A549 (cell line): Measurements from ENCODE around the gene ZFYVE9. TPM values are rescaled to one million over a fixed set of nuclear protein-coding genes. Genes with fewer than 3 reads are reported as not detected.
"Not testable (repeated sequence)": the region's sequence is repeated elsewhere in the genome, so short reads cannot be mapped to it uniquely, and the experiment has no call there.

Experiments
- ATAC-seq, 2 experiments: fragments of 200-7000 bp in 1 of 2; fragments of >200 bp in 1 of 2; cut with Nextera tagmentation in 1 of 2; cut with Tn5 transposase in 1 of 2; 3 replicates each; pipeline versions ENCODE4 v1.8.0 to v1.9.1; 2018 to 2020; ENCODE audit warnings: mild to moderate bottlenecking in 1 of 2, moderate library complexity in 1 of 2
- CTCF ChIA-PET: fragments of 300-600 bp; sonication (Branson Sonifier 250); formaldehyde crosslinking; extraction: SDS; loops from one replicate; lab custom pipeline; 2021; ENCODE audit warnings: antibody characterized with exemption, inconsistent platforms; lab: Yijun Ruan, JAX
- POLR2A ChIA-PET: fragments of 350-600 bp; formaldehyde crosslinking; extraction: SDS; loops from one replicate; lab custom pipeline; 2021; ENCODE audit warnings: antibody characterized with exemption, inconsistent platforms; lab: Yijun Ruan, JAX
- DNase-seq, 2 experiments: peaks; one replicate each; pipeline versions ENCODE4 v3.0.0 to v3.0.0-alpha.2; 2011 to 2016; ENCODE audit warnings: low read depth in 1 of 2, low spot score in 1 of 2
- FAIRE-seq: peaks from 2 replicates; lab custom pipeline; 2011; peaks lifted over from hg19 to GRCh38; lab: Jason Lieb, UNC
- H3K27ac ChIP-seq, 2 experiments: fragments of >200 bp; sonication (Bioruptor Twin); formaldehyde crosslinking; 3 replicates each; pipeline ENCODE4 v1.5.1; 2016 to 2017
- H3K4me1 ChIP-seq: fragments of >200 bp; sonication (Bioruptor Twin); formaldehyde crosslinking; 3 replicates; pipeline ENCODE4 v1.6.1; 2016
- H3K4me2 ChIP-seq: fragments of >200 bp; sonication (Bioruptor Twin); formaldehyde crosslinking; 3 replicates; pipeline ENCODE4 v1.6.1; 2016
- H3K4me3 ChIP-seq: fragments of >200 bp; sonication (Bioruptor Twin); formaldehyde crosslinking; 3 replicates; pipeline ENCODE4 v1.5.1; 2016
- H3K9me3 ChIP-seq: fragments of >200 bp; sonication (Bioruptor Twin); formaldehyde crosslinking; 3 replicates; pipeline ENCODE4 v1.6.1; 2016
- ATOH8 ChIP-seq: fragments of 250-450 bp; sonication (Bioruptor Pico); IDR thresholded peaks from 2 replicates; pipeline ENCODE4 v1.5.0; 2020; ENCODE audit warnings: low read depth, mild to moderate bottlenecking, moderate library complexity
- BHLHE40 ChIP-seq: IDR thresholded peaks from 2 replicates; pipeline ENCODE4 v1.6.1; 2012; ENCODE audit warnings: low read depth, low read length, inconsistent platforms
- CEBPB ChIP-seq, 2 experiments: fragments of >200 bp in 1 of 2; sonication (Bioruptor Twin) in 1 of 2; formaldehyde crosslinking in 1 of 2; IDR thresholded peaks; 2 replicates each; pipeline ENCODE4 v1.6.1; 2012 to 2016
- CHD4 ChIP-seq: fragments of 200-600 bp; sonication (generic); IDR thresholded peaks from 2 replicates; pipeline ENCODE4 v1.6.1; 2016; ENCODE audit warnings: antibody characterized with exemption, mild to moderate bottlenecking, borderline replicate concordance
- EHF ChIP-seq: fragments of 250-450 bp; sonication (Bioruptor Pico); IDR thresholded peaks from 2 replicates; pipeline ENCODE4 v1.5.0; 2020; ENCODE audit warnings: mild to moderate bottlenecking
- EHMT2 ChIP-seq: fragments of 200-600 bp; sonication (generic); IDR thresholded peaks from 2 replicates; pipeline ENCODE4 v1.6.1; 2016; ENCODE audit warnings: antibody characterized with exemption, low read depth, mild to moderate bottlenecking, moderate library complexity
- ESRRA ChIP-seq: fragments of 150-350 bp; IDR thresholded peaks from 2 replicates; pipeline ENCODE4 v1.6.1; 2014; ENCODE audit warnings: mild to moderate bottlenecking, low read length, borderline replicate concordance
- FOXS1 ChIP-seq: fragments of 250-450 bp; sonication (Bioruptor Pico); IDR thresholded peaks from 2 replicates; pipeline ENCODE4 v1.5.0; 2020; ENCODE audit warnings: mild to moderate bottlenecking, moderate library complexity
- HDAC2 ChIP-seq: fragments of 200-600 bp; sonication (generic); IDR thresholded peaks from 2 replicates; pipeline ENCODE4 v1.6.1; 2016
- HMGXB4 ChIP-seq: fragments of 250-450 bp; sonication (Bioruptor Pico); IDR thresholded peaks from 2 replicates; pipeline ENCODE4 v1.5.0; 2021; ENCODE audit warnings: mild to moderate bottlenecking, moderate library complexity, borderline replicate concordance
- HOXA7 ChIP-seq: fragments of 250-450 bp; sonication (Bioruptor Pico); IDR thresholded peaks from 2 replicates; pipeline ENCODE4 v1.5.0; 2020; ENCODE audit warnings: mild to moderate bottlenecking, moderate library complexity
- HOXB13 ChIP-seq: fragments of 250-450 bp; sonication (Bioruptor Pico); IDR thresholded peaks from 2 replicates; pipeline ENCODE4 v1.5.0; 2020; ENCODE audit warnings: low read depth, mild to moderate bottlenecking, moderate library complexity
- JUN ChIP-seq, 2 experiments: fragments of >200 bp; sonication (Bioruptor Twin); formaldehyde crosslinking; IDR thresholded peaks; 2 replicates in 1 of 2; 3 replicates in 1 of 2; pipeline ENCODE4 v1.6.1; 2016 to 2017
- JUNB ChIP-seq: fragments of >200 bp; sonication (Bioruptor Twin); formaldehyde crosslinking; IDR thresholded peaks from 2 replicates; pipeline ENCODE4 v1.6.1; 2016
- KDM1A ChIP-seq: fragments of 200-600 bp; sonication (generic); IDR thresholded peaks from 2 replicates; pipeline ENCODE4 v1.6.1; 2016; ENCODE audit warnings: low read depth, mild to moderate bottlenecking
- KDM5A ChIP-seq: fragments of 200-600 bp; sonication (generic); IDR thresholded peaks from 2 replicates; pipeline ENCODE4 v1.6.1; 2016; ENCODE audit warnings: antibody characterized with exemption, mild to moderate bottlenecking
- MAZ ChIP-seq: fragments of 150-350 bp; IDR thresholded peaks from 2 replicates; pipeline ENCODE4 v1.6.1; 2014; ENCODE audit warnings: antibody characterized with exemption, low read depth, low read length, borderline replicate concordance
- MYC ChIP-seq: IDR thresholded peaks from 2 replicates; pipeline ENCODE4 v1.6.1; 2012; ENCODE audit warnings: mild to moderate bottlenecking, inconsistent platforms, low read length, improper control_type of control experiment, borderline replicate concordance
- NFE2L2 ChIP-seq: fragments of 150-350 bp; conservative IDR thresholded peaks from 2 replicates; pipeline ENCODE4 v1.6.1; 2014; ENCODE audit warnings: low read length
- NR3C1 ChIP-seq: fragments of >200 bp; sonication (Bioruptor Twin); formaldehyde crosslinking; IDR thresholded peaks from 3 replicates; pipeline ENCODE4 v1.6.1; 2017
- PHF8 ChIP-seq: fragments of 200-600 bp; sonication (generic); IDR thresholded peaks from 2 replicates; pipeline ENCODE4 v1.6.1; 2016; ENCODE audit warnings: low read depth, mild to moderate bottlenecking, antibody characterized with exemption, moderate library complexity, borderline replicate concordance
- POLR2A ChIP-seq: IDR thresholded peaks from 2 replicates; pipeline ENCODE4 v1.6.1; 2012; ENCODE audit warnings: mild to moderate bottlenecking, low read length
- USF2 ChIP-seq: fragments of 450-650 bp; IDR thresholded peaks from 2 replicates; pipeline ENCODE4 v1.6.1; 2014; ENCODE audit warnings: antibody characterized with exemption
- ZC3H11A ChIP-seq: fragments of 450-650 bp; IDR thresholded peaks from 2 replicates; pipeline ENCODE4 v1.6.1; 2014; ENCODE audit warnings: antibody characterized with exemption, mild to moderate bottlenecking
- ZNF302 ChIP-seq: fragments of 250-450 bp; sonication (Bioruptor Pico); IDR thresholded peaks from 2 replicates; pipeline ENCODE4 v1.9.0; 2021; ENCODE audit warnings: inconsistent platforms, mild to moderate bottlenecking, moderate library complexity
- WGBS: methylation state at CpG from one replicate; pipeline ENCODE4 v1.1.6; 2017; ENCODE audit errors: missing lambda C conversion rate; 5-methylcytosine and 5-hydroxymethylcytosine counted together
- polyA plus RNA-seq, 4 experiments: library from polyadenylated mRNA; depleted of rRNA in 3 of 4; stranded (reverse); fragments of >200 nt; fragmentation: RNase III in 1 of 4; extraction: RNeasy Plus Mini Kit Qiagen cat#74134 plus additional on column Dnase treatment in 1 of 4; gene quantifications; 2 replicates in 3 of 4; 3 replicates in 1 of 4; pipeline ENCODE4 v1.2.3, GENCODE V29; 2011 to 2017

ZFYVE9 gene
- polyA plus RNA-seq, 2 of the 4 experiments (the other 2 are of a cell fraction), result 7.1 to 11.9 TPM

GRCh38 chr1:52181759-52182158 lies 39.9 kb downstream of the ZFYVE9 start:
- DNase-seq, FAIRE-seq, H3K9me3 ChIP-seq, H3K27ac ChIP-seq, H3K4me1 ChIP-seq, ATAC-seq, H3K4me3 ChIP-seq, POLR2A ChIA-PET, H3K4me2 ChIP-seq: not testable (repeated sequence)
- WGBS, result no CpG with 5 or more reads among the region's 36 CpGs
- CTCF ChIA-PET, result interaction anchor here (0.6 kb wide), 1 partner anchor 1305 kb away, joined by 3 read pairs; no protein-coding TSS in a partner anchor

- POLR2A ChIA-PET, H3K27ac ChIP-seq, H3K9me3 ChIP-seq, ATAC-seq, H3K4me3 ChIP-seq, H3K4me2 ChIP-seq, H3K4me1 ChIP-seq, DNase-seq, FAIRE-seq: not testable (repeated sequence)
- CTCF ChIA-PET, result interaction anchor here (0.6 to 0.9 kb wide), 2 partner anchors 504 to 1305 kb away, joined by 3 read pairs; no protein-coding TSS in a partner anchor
- 45% methylated on average over 5 of the region's 5 CpGs for WGBS
These were observed 40.4 kb downstream of the ZFYVE9 start for GRCh38 chr1:52182328-52182727.

- FAIRE-seq (no peak), ATAC-seq (no peak), DNase-seq (no peak)
- H3K4me1 ChIP-seq, result no peaks in the 10 kb centered on the region
- ChIA-PET CTCF (interaction anchor here (0.9 kb wide), 1 partner anchor 503 kb away, joined by 3 read pairs; no protein-coding TSS in a partner anchor), POLR2A (no interaction called here)
- H3K9me3 ChIP-seq, result no peaks in the 10 kb centered on the region
- TF ChIP-seq HOXA7 (CRISPR knock-in tag), result no peak
- no peak for TF ChIP-seq EHF (CRISPR knock-in tag)
- TF ChIP-seq ZC3H11A, result no peak
- TF ChIP-seq HOXB13 (CRISPR knock-in tag), result no peak
- no peak for TF ChIP-seq JUNB
- no peak for TF ChIP-seq JUN (IDR thresholded peaks at IDR 0.05)
- WGBS, result 86% methylated on average over 3 of the region's 3 CpGs
- H3K4me2 ChIP-seq, result no peak overlapping the region
- no peak overlapping the region for H3K4me3 ChIP-seq
- no peak overlapping the region for H3K27ac ChIP-seq
These were observed 41.0 kb downstream of the ZFYVE9 start for GRCh38 chr1:52182874-52183400.

GRCh38 chr1:52186449-52186848 lies 44.6 kb downstream of the ZFYVE9 start:
- WGBS, result 92% methylated on average over 2 of the region's 2 CpGs
- Histone ChIP-seq H3K4me2 (no peak overlapping the region), H3K4me3 (no peak overlapping the region), H3K27ac (no peak overlapping the region), H3K4me1 (no peaks in the 10 kb centered on the region), H3K9me3 (no peaks in the 10 kb centered on the region)
- ATAC-seq (no peak), FAIRE-seq (no peak), DNase-seq (no peak)
- TF ChIP-seq MYC, result no peak
- TF ChIP-seq PHF8, result no peak
- no peak for TF ChIP-seq EHMT2
- TF ChIP-seq KDM1A, result no peak
- TF ChIP-seq MAZ, result no peak
- no peak for TF ChIP-seq FOXS1 (CRISPR knock-in tag)
- TF ChIP-seq ESRRA, result no peak
- TF ChIP-seq HDAC2, result no peak
- no peak for TF ChIP-seq ZNF302 (CRISPR knock-in tag)
- TF ChIP-seq USF2, result no peak
- no peak for TF ChIP-seq CEBPB (IDR thresholded peaks at IDR 0.05)
- TF ChIP-seq CHD4, result no peak
- no peak for TF ChIP-seq NR3C1
- no peak for TF ChIP-seq BHLHE40
- TF ChIP-seq KDM5A, result no peak
- TF ChIP-seq HMGXB4, result no peak
- no peak for TF ChIP-seq EHF (CRISPR knock-in tag)
- no peak for TF ChIP-seq ATOH8 (CRISPR knock-in tag)
- no peak for TF ChIP-seq POLR2A
- TF ChIP-seq NFE2L2, result no peak
- POLR2A ChIA-PET, result no interaction called here
- CTCF ChIA-PET, result no interaction called here
